GM15510 (cell line): ENCODE data around the gene CTBP2.

Experiments
- POLR2A ChIP-seq: IDR thresholded peaks from 3 replicates; pipeline ENCODE4 v1.6.1; 2011; ENCODE audit warnings: borderline replicate concordance; ENCODE audit not compliant: insufficient read length; ENCODE audit errors: extremely low read depth

The CTBP2 gene

GRCh38 chr10:124977648-124978375, 182.6 kb downstream of the CTBP2 start:
- no peak for TF ChIP-seq POLR2A

DNA sequence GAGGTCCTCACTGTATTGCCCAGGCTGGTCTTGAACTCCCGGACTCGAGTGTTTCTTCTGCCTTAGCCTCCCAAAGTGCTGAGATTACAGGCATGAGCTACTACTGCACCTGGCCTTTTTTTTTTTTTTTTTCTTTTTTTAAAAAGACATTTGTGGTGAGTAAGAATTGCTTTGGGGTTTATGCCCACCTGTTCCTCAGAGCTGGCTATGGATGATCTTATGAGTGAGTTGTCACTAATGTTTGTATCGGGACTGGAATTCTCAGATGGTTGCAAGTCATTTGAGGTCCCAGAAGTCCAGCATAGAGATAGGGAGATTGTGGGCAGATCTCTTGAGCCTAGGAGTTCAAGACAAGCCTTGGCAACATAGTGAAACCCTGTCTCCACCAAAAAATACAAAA, 183.2 kb downstream of the CTBP2 start:
- TF ChIP-seq POLR2A, result no peak

DNA sequence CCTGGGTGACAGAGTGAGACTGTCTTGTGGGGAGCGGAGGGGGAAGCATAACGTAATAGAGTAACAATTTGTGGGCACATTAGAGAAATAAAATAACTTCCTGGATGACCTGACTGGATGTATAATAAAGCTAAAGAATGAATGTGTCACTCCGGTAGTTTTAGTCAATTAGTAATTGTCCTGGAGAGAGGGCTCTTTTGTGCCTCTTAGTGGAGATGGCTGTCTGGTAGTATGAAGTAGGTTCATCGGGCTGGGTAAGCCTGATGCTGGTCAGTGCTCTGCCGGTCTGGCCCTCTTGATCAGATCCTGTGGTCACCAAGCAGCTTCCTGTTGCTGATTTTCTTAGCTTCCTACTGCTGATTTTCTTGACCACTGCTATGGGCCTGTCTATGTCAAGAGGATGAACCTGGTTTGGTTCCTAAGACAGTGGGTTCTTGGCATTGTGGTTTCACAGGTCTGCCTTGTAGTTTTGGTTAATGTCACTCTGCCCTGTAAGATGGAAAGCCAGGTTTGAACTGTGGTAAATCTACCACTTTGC, 184.3 kb downstream of the CTBP2 start:
- TF ChIP-seq POLR2A, result no peak

- no peak for TF ChIP-seq POLR2A
Observed at GRCh38 chr10:124974131-124974530, 186.2 kb downstream of the CTBP2 start.

- no peak for TF ChIP-seq POLR2A
Observed at GRCh38 chr10:124972637-124973036, 187.7 kb downstream of the CTBP2 start.

DNA sequence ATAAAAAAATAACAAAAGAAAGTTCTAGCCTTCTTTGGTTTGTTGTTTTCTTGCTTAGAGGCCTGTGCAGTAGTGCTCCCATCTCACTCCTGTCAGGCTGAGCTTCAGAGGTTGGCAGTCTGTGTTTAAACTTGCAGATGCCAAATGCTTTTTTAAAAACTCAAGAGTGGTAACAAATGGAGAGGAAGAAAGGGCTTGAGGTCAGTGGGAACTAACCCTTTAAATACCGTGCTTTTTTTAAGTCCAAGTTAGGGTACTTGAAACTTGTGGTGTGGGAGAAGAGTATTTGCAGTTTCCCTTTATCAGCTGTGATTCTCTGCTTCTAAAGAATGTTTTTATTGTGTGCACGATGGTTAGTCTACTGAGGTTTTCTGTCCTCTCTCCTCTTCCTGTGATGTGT, 189.1 kb downstream of the CTBP2 start:
- TF ChIP-seq POLR2A, result no peak

- TF ChIP-seq POLR2A, result no peak
Observed at GRCh38 chr10:124967255-124967654, 193.1 kb downstream of the CTBP2 start.

GRCh38 chr10:124966008-124966407, 194.4 kb downstream of the CTBP2 start:
- no peak for TF ChIP-seq POLR2A

DNA sequence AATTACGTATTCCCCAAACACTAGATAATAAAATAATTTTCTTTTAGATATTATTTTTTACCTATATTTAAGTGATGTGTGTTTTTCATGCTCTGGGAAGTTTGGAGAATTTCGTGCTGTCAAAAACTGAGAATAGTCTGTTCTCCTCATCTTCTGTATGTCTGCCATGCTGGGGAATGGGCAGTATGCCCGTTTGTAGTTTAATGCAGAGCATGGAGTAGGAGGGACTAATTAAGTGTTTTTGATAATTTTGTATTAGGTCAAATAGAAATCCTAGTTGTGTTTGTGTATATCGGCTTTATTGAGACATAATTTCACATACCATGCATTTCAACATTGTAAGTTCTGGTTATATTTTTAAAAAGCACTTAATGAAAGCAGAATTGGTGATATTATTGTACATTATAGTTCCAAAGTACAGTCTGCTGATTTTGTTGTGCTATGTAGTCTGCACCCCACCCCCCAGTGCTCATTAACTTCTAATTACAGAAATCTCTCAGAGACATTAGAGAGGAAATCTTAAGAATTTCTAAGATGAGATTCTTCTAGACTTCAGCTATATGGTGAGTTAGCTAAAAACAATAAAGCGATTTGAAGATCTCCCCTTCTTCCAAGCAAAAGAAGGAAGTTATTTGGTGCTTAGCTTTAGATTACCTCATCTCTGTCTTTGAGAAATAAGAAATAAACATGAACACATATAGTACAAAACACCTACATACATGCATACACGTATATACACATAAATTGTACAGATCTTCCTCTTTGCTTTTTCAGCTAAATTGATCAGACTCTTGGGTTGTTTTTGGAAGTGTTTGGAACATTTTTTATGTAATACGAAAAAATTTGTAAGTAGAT, 196.3 kb downstream of the CTBP2 start:
- TF ChIP-seq POLR2A, result no peak

DNA sequence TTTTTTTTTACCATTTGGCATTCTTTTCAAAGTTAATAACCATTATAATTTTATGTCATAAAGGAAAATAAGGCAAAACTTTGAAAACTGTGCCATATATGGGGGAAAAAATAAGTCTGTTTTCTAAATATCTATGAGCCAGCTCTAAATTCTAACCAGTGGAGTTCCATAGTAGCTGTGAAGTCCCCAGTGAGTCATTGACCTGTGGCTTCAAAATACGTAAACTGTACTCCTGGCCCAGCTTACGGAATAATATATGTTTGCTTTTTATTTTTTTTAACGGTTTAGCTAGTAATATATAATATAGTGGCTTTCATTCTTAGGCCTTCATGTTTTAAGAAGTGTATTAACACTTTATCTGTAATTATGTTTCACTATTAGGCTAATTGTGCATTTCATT, 197.9 kb downstream of the CTBP2 start:
- no peak for TF ChIP-seq POLR2A

GRCh38 chr10:124961248-124961570, 199.2 kb downstream of the CTBP2 start:
- no peak for TF ChIP-seq POLR2A

DNA sequence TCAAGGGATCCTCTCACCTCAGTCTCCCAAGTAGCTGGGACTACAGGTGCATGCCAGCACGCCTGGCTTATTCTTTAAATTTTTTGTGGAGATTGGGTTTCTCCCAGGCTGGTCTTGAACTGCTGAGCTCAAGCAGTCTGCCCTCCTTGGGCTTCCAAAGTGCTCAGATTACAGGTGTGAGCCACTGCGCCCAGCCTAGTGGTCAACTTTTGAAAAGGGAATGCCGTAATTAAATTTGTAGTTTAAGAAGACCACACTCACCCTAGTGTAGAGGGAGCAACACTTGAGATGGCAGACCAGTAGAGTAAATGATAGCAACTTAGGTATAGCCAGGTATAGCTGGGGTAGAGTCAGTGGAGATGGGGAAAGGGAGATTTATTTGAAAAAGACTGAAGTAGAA, 200.8 kb downstream of the CTBP2 start:
- TF ChIP-seq POLR2A, result no peak

DNA sequence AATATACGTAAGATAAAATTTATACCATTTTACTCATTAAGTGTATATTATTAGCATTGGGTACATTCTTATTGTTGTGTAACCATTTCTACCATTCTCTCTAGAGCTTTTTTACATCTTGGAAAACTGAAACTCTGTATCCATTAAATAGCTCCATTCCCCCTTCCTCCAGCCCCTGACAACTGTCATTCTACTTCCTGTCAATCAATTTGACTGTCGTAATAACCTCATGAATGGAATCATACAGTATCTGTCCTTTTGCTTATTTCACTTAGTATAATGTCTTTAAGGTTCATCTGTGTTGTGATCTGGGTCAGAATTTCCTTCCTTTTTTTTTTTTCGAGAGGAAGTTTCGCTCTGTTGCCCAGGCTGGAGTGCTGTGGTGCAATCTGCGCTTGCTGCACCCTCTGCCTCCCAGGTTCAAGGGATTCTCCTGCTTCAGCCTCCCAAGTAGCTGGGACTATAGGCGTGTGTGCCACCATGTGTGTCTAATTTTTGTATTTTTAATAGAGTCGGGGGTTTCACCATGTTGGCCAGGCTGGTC, 202.9 kb downstream of the CTBP2 start:
- no peak for TF ChIP-seq POLR2A

- TF ChIP-seq POLR2A, result no peak
Observed at GRCh38 chr10:124956764-124957163, 203.6 kb downstream of the CTBP2 start.

GRCh38 chr10:124955868-124956267, 204.5 kb downstream of the CTBP2 start:
- no peak for TF ChIP-seq POLR2A
